GM18502 (cell line): Measurements from ENCODE around the gene SF3A2.

Experiments used
- ATAC-seq: cut with Tn5 transposase; IDR thresholded peaks from one replicate; pipeline ENCODE4 v1.9.1; 2021; ENCODE audit warnings: mild to moderate bottlenecking; ENCODE audit not compliant: unreplicated experiment, poor library complexity

The SF3A2 gene

DNA sequence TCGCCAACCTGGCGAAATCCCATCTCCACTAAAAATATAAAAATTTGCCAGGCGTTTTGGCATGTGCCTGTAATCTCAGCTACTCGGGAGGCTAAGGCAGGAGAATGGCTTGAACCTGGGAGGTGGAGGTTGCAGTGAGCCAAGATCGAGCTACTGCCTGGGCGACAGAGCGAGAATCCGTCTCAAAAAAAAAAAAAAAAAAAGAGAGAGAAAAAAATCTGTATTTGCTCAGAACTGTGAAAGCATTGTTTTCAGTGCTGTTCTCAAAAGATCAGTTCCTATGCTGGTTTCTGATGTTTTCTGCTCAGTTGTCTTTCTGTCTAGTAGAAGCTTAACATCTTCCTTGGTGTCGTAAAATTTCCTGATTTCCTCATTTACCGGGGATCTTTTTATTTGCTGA, 2.5 kb downstream of the SF3A2 start:
- ATAC-seq: no peak

DNA sequence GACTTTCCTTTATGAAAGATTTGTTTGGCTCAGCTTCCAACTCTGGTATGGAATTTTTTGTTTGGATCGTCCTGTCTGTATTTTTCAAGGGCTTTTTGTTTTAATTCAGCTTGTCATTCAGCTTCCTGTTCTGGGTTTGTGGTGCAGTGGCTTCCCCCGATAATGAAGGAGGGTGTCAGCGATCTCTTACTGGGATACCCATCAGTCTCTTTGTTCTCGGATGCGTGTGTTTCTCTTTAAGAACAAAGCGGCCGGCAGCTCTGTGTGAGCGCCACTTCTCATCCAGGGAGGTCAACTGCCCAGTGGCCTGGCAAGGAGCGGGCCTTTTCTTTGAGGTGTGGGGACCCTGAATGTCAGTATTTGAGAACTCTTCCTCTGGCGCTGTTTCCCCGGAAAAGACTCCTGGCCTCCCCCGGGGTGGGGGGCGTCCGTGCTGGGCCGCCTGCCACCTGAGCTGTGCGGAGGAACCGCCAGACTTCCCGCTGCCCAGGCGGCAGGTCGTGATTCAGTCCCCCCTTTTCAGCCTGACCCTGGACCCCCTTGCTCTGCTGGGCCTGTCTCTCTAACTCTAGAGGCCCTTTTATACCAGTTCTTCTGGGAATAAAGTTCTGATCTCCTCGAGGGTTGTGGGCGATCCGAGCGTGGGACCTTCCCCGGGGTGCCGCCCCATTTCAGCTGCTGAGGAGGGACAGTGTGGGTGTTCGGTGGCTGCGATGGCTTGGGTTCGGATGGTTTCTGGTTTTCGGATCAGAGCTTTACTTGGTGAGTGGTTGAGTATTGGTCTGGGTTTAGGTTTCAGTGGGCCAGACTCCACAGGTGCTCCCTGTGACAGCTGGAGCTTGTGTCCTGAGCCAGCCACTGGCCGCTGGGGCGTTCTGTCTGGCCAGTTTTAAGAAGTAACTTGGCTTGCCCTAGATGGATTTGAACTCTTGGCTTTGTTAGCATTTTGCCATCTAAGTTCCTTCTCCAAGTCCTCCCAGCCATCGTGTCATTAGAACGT, 3.4 kb downstream of the SF3A2 start:
- ATAC-seq: no peak

DNA sequence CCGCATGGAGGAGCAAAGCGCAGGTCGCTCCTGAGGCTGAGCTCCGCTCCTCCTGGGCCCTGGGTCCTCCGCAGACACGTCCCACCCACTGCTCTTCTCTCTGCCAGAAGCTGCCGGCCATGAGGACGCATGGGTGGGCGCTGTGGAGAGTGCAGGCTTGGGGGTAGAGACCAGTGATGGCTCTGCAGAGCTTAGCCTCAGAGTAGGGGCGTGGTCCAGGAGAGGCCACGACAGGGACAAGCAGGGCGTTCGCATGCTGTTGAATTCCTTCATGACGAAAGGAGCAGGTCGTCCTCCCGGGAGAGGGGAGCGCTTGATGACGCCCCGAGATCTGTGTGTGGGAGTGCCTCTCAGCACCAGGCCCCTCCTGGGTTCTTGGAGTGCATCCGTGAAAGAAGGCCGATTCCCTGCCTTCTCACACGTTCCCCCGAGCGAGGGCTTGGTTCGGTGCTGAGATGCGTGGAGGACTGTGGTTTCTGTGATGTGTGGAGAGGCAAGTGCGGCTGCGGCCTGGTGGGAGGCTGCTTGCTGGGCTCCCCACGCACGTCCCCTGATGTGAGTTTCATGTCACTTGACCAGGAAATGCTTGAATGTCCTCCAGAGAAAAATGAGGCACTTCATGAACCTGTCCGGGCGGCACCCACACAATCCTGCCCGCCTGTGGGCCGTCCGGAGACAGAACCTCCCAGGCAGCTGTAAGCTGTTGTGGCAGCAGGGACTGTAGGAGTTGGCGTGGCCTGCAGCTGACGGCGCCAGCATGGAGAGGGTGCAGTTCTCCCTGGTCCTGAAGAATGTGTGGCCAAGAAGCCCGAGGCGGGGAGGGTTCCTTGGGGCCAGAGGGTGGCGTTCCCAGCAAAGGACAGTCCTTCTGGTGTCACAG, 4.5 kb downstream of the SF3A2 start:
- ATAC-seq: no peak

DNA sequence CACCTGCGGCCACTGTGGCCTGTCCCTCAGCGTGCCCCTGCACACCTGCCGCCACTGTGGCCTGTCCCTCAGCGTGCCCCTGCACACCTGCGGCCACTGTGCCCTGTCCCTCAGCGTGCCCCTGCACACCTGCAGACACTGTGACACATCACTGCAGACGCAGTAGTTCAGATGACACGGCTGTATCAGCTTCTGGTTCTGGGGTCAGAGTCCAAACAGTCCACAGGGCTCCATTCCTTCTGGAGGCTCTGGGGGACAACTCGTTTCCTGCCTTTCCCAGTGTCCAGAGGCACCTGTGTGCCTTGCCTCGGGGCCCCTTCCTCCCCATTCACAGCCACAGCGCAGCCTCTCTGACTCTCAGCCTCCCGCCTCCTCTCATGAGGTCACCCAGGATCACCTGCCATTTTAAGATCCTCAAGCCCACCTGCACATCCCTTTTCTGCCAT, 5.5 kb downstream of the SF3A2 start:
- no peak for ATAC-seq

DNA sequence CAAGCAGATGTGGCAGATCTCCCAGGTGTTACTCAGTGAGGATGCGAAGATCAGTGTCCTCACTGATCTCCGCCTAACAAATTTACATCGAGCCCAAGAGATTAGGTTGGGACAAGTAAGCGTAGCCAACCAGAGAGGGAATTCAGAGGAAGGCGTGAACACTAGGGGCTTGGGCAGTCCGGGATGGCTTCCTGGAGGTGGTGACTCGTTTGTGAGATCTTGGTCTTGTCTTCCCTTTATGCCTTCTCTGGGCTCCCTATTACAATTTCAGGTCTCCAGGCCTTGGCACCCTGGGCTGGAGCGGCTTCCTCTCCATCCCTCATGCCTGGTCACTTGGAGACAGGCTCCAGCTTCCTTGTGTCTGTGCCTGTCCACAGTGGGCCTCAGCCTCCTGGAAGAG, 6.2 kb downstream of the SF3A2 start:
- ATAC-seq: no peak

DNA sequence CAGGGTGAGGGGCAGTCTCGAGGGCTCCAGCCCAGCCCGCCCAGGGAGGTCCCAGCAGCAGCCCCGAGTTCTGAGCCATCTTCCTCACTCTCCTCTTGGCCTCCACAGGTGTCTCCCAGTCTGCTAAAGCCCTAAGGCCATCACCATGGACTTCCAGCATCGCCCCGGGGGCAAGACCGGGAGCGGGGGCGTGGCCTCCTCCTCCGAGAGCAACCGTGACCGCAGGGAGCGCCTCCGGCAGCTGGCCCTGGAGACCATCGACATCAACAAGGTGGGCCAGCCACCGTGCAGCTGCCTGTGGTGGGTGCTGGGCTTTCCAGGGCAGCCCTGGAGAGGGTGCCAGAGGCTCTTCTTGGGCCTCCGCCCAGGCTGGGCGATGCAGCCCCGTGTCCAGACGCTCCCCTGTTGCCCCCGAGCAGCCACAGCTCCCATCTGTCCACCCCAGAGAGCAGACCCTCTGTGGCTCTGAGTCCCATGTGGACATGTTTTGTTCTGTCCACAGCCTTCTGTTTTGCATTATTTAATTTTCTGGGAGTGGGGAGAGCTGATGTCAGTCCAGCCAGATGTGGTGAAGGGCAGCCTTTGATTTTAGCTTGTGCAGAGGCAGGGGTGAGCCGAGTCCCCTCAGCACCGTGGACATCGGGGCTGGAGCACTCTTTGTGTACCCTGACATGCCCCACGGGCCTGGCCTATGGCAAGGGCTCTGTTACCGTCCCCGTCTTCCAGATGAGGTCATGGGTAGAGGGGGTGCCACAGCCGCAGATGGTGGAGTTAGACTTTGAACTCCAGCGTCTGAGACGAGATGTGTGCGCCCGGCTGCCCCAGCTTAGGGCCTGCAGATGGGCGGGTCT, 6.9 kb downstream of the SF3A2 start:
- ATAC-seq: no peak

DNA sequence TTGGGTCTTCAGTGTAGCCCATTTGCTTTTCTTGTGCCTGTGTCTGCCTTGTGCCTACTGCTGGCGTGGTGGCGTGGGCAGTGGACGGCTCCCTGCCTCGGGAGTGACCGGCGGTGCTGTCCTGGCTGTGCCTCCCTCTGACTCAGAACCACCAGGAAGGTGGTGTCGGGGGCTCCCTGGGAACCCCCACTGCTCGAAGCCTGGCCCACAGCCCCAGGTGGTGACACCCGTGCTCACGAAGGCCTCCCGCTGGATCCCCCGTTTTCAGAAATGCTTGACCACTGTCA, 7.4 kb downstream of the SF3A2 start:
- ATAC-seq: no peak

DNA sequence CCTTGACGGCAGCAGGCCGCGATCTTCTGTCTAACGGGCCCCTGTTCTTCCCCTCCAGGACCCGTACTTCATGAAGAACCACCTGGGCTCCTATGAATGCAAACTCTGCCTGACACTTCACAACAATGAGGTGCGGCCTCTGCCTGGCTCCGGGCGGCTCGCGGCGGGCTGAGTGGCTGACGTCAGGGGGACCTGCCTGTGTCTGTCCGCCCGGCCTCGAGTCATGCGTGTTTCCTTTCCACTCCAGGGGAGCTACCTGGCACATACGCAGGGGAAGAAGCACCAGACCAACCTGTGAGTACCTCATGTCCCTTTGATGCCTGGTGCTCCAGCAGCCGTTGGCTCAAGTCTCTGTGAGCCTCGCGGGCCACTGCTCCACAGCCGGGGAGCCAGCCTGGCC, 7.9 kb downstream of the SF3A2 start:
- no peak for ATAC-seq

DNA sequence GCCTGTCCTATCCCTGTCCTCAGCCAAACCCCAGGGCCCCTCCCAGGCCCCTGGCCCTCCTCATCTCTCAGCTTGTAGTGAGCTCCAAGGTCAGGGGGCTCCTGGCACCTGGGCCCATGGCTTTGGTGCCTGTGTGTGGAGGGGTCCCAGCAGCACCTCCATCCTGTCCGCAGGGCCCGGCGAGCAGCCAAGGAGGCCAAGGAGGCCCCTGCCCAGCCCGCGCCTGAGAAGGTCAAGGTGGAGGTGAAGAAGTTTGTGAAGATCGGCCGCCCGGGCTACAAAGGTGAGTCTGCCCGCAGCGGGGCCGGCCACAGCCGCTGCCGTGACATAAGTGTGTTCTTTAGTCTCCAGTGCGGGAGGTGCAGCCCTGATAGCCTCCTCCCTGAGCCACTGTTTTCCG, 8.6 kb downstream of the SF3A2 start:
- ATAC-seq: no peak

DNA sequence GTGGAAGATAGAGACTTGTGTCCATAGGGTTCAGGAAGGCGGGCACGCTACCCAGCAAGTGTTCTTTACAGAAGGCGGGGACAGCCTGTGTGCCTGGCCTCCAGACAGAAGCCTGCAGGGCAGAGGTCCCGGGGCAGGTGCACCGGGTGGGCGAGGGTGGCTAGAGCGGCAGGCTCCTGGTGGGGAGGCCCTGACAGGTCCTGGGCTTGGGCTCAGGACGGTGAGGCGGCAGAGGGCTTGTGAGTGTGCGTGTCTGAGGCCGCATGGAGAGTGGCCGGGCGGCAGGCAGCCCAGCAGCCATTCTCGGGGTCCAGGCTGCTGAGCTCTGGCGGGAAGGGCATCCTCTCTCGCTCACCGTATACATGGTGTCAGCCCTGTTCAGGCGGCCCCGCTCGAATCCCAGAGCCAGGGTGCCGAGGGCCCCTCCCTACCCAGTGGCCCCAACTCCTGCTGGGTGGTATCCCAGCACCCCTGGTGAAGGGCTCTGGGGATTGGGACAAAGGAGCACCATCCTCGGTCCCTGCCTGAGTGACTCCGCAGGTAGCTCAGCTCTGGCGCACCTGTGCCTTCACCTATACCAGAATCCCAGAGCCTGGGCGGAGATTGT, 9.5 kb downstream of the SF3A2 start:
- ATAC-seq: no peak

DNA sequence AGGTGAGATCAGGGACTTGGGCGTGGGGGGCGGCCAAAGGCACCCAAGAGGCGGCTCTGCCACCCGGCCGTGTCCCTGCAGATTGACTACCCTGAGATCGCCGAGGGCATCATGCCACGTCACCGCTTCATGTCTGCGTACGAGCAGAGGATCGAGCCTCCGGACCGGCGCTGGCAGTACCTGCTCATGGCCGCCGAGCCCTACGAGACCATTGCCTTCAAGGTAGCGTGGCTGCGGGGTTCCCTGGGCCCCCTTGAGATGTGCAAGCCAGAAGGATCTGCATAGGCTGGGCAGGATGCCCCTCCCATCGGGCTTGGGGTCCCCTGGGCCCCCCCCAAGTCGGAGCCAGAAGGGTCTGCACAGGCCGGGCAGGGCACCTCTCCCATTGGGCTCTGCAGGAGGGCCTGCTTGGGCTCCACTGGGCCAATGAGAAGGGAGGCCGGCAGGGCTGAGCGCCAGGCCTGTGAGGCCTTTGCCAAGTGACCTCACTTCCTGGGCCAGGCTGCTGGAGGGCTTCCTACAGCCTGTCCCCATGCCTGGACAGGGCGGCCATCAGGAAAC, 10.3 kb downstream of the SF3A2 start:
- ATAC-seq: no peak

DNA sequence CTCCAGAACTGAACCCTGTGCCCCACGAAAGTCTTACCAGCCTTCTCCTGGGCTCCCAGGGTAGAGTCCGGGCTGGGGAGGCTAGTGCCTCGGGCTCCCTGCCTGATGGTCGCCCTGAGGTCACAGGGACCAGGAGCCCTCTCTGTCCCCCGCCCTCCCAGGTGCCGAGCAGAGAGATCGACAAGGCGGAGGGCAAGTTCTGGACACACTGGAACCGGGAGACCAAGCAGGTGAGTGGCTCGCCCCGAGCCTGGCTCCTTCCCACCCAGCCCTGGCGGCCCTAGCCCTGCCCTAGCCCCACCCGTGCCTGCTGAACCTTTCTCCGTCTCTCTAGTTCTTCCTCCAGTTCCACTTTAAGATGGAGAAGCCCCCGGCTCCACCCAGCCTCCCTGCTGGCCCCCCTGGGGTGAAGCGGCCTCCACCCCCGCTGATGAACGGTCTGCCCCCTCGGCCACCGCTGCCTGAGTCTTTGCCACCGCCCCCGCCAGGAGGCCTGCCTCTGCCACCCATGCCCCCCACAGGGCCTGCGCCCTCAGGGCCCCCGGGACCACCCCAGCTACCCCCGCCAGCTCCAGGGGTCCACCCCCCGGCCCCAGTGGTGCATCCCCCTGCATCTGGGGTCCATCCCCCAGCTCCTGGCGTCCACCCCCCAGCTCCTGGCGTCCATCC, 10.9 kb downstream of the SF3A2 start:
- no peak for ATAC-seq

DNA sequence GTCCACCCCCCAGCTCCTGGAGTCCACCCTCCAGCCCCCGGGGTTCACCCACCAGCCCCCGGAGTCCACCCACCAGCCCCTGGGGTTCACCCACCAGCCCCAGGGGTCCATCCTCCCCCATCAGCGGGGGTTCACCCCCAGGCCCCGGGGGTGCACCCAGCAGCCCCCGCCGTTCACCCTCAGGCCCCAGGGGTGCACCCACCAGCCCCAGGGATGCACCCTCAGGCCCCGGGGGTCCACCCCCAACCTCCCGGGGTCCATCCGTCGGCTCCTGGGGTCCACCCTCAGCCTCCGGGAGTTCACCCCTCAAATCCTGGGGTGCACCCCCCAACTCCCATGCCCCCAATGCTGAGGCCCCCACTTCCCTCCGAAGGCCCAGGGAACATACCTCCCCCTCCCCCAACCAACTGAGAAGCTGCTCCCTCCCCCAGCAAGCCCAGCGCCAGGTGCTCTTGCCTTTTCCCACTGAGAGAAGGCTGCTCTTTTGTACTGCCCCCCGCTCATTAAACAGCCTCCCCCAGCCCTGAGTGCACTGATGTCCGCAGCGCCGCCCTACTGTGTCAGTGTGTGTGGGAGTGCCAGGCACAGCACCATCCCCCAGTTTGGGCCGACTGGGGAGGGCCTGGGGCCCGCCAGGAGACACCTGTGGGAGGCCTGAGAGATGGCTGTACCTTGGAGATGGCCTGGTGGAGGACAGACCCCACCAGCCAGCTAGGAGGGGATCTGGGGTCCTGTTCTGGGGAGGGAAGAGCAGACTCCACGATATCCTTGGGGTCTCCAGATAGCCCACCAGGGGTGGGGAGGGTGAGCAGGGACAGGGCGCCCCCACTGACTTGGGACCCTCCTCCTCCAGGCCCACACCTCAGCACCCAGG, 11.7 kb downstream of the SF3A2 start:
- no peak for ATAC-seq

DNA sequence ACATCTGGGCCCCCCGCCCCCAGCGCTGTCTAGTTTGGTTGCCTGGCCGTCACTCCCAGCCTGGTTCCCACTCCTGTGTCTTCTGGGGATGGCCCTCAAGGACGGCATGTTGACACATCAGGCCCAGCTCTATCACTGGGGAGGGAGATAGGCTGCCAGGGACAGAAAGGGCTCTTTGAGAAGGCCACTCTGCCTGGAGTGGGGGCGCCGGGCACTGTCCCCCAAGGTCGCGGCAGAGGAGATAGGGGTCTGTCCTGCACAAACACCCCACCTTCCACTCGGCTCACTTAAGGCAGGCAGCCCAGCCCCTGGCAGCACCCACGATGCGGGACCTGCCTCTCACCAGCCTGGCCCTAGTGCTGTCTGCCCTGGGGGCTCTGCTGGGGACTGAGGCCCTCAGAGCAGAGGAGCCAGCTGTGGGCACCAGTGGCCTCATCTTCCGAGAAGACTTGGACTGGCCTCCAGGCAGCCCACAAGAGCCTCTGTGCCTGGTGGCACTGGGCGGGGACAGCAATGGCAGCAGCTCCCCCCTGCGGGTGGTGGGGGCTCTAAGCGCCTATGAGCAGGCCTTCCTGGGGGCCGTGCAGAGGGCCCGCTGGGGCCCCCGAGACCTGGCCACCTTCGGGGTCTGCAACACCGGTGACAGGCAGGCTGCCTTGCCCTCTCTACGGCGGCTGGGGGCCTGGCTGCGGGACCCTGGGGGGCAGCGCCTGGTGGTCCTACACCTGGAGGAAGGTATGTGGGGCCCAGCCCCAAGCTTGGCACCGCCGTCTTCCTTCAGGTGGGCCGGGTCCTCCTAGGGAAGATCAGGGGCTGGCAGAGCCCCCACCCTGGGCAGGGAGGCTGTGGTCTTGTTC, 12.6 kb downstream of the SF3A2 start, which contains the start of gene AMH:
TSS of gene AMH (plus strand) at position 314 of the 857 bp plus-strand sequence. CDS start at position 324, 10 bp downstream.
- no peak for ATAC-seq

DNA sequence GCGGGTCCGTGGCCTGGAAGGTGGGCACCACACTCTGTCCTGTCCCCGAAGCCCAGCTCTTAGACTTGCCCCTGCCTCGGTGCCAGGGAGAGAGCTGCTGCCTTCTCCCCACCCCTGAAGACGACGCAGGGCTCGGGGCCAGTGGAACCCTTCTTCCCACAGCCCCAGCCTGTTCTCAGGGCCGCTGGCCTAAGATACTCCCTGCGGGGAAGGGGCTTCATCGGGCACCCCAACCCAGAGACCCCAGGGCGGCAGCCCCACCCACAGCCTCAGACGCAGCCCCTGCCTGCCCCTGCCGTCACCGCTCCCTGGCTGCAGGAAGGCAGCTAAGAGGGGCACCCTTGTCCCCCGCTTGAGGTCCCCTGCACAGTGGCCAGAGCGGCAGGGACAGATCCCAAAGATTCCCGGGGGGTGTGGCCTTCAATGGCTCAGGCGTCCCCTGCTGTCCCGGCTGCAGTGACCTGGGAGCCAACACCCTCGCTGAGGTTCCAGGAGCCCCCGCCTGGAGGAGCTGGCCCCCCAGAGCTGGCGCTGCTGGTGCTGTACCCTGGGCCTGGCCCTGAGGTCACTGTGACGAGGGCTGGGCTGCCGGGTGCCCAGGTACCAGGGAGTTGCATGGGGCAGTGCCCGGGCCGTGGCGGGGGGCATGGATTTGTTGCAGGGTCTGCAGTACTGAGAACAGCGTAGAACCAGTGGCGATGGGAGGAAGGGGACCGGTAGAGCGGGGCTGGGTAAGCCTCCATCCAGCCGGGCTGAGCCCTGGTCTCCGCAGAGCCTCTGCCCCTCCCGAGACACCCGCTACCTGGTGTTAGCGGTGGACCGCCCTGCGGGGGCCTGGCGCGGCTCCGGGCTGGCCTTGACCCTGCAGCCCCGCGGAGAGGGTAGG, 13.5 kb downstream of the SF3A2 start:
- no peak for ATAC-seq

DNA sequence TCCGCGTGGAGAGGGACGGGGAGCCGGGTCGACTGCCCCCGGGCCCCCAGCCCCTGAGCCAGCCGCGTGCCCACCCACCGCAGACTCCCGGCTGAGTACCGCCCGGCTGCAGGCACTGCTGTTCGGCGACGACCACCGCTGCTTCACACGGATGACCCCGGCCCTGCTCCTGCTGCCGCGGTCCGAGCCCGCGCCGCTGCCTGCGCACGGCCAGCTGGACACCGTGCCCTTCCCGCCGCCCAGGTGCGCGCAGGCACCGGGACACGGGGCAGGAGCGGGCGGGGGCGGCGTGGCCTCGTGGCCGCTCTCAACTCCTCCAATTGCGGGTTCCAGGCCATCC, 14.1 kb downstream of the SF3A2 start:
- ATAC-seq: no peak
